HCT116 (cell line): ENCODE results near the gene SYTL4.
"Not testable (repeated sequence)": the region's sequence is repeated elsewhere in the genome, so short reads cannot be mapped to it uniquely, and the experiment has no call there.

Experiments used
- POLR2A ChIP-seq: IDR thresholded peaks from 2 replicates; pipeline ENCODE4 v1.7.0; 2011; ENCODE audit warnings: borderline replicate concordance; ENCODE audit not compliant: insufficient read depth, insufficient read length; ENCODE audit errors: extremely low read depth
- POLR2AphosphoS5 ChIP-seq: IDR thresholded peaks from 2 replicates; pipeline ENCODE4 v1.6.1; 2011; ENCODE audit warnings: mild to moderate bottlenecking, low read depth, low read length, moderate library complexity
- TCF7L2 ChIP-seq: IDR thresholded peaks from 2 replicates; pipeline ENCODE4 v1.7.0; 2011; ENCODE audit warnings: borderline replicate concordance, inconsistent platforms; ENCODE audit not compliant: insufficient read depth, insufficient read length; ENCODE audit errors: extremely low read depth
- TF ChIP-seq, protein P1 (sequence below): IDR thresholded peaks from 2 replicates; pipeline ENCODE4 v1.6.1; 2012; ENCODE audit warnings: low read depth
- TF ChIP-seq, protein P2 (sequence below), 3 experiments: fragments of 200-600 bp in 1 of 3; sonication (generic) in 1 of 3; IDR thresholded peaks in 2 of 3; conservative IDR thresholded peaks in 1 of 3; 2 replicates each; pipeline ENCODE4 v1.5.1; 2012 to 2017; ENCODE audit warnings: low read depth in 2 of 3, low read length in 2 of 3, antibody characterized with exemption in 1 of 3, borderline replicate concordance in 1 of 3, control low read depth in 1 of 3, mild to moderate bottlenecking in 1 of 3, mixed read lengths in 1 of 3, mixed run types in 1 of 3, moderate library complexity in 1 of 3; ENCODE audit not compliant: insufficient read depth in 1 of 3
- TF ChIP-seq, protein P3 (sequence below): IDR thresholded peaks from 2 replicates; pipeline ENCODE4 v1.6.1; 2012

DNA sequence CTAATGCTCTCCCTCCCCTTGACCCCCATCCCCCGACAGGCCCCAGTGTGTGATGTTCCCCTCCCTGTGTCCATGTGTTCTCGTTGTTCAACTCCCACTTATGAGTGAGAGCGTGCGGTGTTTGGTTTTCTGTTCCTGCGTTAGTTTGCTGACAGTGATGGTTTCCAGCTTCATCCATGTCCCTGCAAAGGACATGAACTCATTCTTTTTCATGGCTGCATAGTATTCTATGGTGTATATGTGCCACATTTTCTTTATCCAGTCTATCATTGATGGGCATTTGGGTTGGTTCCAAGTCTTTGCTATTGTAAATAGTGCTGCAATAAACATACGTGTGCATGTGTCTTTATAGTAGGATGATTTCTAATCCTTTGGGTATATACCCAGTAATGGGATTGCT, 37.5 kb upstream of the SYTL4 start:
- TF ChIP-seq, protein P1, sequence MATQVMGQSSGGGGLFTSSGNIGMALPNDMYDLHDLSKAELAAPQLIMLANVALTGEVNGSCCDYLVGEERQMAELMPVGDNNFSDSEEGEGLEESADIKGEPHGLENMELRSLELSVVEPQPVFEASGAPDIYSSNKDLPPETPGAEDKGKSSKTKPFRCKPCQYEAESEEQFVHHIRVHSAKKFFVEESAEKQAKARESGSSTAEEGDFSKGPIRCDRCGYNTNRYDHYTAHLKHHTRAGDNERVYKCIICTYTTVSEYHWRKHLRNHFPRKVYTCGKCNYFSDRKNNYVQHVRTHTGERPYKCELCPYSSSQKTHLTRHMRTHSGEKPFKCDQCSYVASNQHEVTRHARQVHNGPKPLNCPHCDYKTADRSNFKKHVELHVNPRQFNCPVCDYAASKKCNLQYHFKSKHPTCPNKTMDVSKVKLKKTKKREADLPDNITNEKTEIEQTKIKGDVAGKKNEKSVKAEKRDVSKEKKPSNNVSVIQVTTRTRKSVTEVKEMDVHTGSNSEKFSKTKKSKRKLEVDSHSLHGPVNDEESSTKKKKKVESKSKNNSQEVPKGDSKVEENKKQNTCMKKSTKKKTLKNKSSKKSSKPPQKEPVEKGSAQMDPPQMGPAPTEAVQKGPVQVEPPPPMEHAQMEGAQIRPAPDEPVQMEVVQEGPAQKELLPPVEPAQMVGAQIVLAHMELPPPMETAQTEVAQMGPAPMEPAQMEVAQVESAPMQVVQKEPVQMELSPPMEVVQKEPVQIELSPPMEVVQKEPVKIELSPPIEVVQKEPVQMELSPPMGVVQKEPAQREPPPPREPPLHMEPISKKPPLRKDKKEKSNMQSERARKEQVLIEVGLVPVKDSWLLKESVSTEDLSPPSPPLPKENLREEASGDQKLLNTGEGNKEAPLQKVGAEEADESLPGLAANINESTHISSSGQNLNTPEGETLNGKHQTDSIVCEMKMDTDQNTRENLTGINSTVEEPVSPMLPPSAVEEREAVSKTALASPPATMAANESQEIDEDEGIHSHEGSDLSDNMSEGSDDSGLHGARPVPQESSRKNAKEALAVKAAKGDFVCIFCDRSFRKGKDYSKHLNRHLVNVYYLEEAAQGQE, result not testable (repeated sequence)
- TF ChIP-seq, protein P2, sequence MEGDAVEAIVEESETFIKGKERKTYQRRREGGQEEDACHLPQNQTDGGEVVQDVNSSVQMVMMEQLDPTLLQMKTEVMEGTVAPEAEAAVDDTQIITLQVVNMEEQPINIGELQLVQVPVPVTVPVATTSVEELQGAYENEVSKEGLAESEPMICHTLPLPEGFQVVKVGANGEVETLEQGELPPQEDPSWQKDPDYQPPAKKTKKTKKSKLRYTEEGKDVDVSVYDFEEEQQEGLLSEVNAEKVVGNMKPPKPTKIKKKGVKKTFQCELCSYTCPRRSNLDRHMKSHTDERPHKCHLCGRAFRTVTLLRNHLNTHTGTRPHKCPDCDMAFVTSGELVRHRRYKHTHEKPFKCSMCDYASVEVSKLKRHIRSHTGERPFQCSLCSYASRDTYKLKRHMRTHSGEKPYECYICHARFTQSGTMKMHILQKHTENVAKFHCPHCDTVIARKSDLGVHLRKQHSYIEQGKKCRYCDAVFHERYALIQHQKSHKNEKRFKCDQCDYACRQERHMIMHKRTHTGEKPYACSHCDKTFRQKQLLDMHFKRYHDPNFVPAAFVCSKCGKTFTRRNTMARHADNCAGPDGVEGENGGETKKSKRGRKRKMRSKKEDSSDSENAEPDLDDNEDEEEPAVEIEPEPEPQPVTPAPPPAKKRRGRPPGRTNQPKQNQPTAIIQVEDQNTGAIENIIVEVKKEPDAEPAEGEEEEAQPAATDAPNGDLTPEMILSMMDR (IDR thresholded peaks at IDR 0.05 in 2 of 3, conservative IDR thresholded peaks at IDR 0.05 in 1 of 3; ENCODE audit: borderline replicate concordance in 1 of 3, insufficient read depth in 1 of 3, low read depth in 2 of 3, low read length in 2 of 3), result not testable (repeated sequence)
- not testable (repeated sequence) for TF ChIP-seq POLR2A, POLR2AphosphoS5, TCF7L2
- TF ChIP-seq, protein P3, sequence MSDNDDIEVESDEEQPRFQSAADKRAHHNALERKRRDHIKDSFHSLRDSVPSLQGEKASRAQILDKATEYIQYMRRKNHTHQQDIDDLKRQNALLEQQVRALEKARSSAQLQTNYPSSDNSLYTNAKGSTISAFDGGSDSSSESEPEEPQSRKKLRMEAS, result not testable (repeated sequence)
